ENCODE measurements around the gene MT1B. TPM values are rescaled to one million over a fixed set of nuclear protein-coding genes. Genes with fewer than 3 reads are reported as not detected.

MT1B gene
- total and polyA plus RNA-seq, 2 of the 13 experiments (the other 11 are each of a cell fraction or from before 2014, with no cell fraction given) = 0.89 TPM; not detected in 1

DNA sequence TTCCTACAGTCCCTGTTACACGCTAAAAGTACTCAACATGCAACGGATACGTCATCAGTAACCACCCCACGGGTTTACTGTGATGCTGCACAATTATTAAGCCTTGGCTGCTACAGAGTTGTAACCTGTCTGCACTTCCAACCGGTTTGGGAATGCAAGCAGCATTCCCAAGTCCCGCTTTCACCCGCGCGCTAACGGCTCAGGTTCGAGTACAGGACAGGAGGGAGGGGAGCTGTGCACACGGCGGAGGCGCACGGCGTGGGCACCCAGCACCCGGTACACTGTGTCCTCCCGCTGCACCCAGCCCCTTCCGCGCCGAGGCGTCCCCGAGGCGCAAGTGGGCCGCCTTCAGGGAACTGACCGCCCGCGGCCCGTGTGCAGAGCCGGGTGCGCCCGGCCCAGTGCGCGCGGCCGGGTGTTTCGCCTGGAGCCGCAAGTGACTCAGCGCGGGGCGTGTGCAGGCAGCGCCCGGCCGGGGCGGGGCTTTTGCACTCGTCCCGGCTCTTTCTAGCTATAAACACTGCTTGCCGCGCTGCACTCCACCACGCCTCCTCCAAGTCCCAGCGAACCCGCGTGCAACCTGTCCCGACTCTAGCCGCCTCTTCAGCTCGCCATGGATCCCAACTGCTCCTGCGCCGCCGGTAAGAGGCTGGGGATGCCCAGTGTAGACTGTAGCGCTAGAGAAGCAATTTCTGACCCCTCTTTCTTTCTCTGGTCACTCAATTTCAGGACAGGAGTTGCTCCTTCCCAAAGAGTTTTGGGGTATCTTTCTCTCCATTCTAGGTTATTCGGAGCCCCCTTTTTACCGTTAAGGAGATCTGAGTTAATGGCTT lies 43.4 kb upstream of the MT1B start, which contains the start of gene MT2A (continued):
- TF ChIP-seq, protein P1, sequence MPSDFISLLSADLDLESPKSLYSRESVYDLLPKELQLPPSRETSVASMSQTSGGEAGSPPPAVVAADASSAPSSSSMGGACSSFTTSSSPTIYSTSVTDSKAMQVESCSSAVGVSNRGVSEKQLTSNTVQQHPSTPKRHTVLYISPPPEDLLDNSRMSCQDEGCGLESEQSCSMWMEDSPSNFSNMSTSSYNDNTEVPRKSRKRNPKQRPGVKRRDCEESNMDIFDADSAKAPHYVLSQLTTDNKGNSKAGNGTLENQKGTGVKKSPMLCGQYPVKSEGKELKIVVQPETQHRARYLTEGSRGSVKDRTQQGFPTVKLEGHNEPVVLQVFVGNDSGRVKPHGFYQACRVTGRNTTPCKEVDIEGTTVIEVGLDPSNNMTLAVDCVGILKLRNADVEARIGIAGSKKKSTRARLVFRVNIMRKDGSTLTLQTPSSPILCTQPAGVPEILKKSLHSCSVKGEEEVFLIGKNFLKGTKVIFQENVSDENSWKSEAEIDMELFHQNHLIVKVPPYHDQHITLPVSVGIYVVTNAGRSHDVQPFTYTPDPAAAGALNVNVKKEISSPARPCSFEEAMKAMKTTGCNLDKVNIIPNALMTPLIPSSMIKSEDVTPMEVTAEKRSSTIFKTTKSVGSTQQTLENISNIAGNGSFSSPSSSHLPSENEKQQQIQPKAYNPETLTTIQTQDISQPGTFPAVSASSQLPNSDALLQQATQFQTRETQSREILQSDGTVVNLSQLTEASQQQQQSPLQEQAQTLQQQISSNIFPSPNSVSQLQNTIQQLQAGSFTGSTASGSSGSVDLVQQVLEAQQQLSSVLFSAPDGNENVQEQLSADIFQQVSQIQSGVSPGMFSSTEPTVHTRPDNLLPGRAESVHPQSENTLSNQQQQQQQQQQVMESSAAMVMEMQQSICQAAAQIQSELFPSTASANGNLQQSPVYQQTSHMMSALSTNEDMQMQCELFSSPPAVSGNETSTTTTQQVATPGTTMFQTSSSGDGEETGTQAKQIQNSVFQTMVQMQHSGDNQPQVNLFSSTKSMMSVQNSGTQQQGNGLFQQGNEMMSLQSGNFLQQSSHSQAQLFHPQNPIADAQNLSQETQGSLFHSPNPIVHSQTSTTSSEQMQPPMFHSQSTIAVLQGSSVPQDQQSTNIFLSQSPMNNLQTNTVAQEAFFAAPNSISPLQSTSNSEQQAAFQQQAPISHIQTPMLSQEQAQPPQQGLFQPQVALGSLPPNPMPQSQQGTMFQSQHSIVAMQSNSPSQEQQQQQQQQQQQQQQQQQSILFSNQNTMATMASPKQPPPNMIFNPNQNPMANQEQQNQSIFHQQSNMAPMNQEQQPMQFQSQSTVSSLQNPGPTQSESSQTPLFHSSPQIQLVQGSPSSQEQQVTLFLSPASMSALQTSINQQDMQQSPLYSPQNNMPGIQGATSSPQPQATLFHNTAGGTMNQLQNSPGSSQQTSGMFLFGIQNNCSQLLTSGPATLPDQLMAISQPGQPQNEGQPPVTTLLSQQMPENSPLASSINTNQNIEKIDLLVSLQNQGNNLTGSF (CRISPR knock-in tag; IDR thresholded peaks at IDR 0.05) = peak; percentile 81; the same call in 1 of the 2 replicates
- TF ChIP-seq FOXA3 (CRISPR knock-in tag; IDR thresholded peaks at IDR 0.05) (peak; percentile 62), EEA1 (CRISPR knock-in tag; IDR thresholded peaks at IDR 0.05; ENCODE audit: borderline replicate concordance) (0 out of 2 replicates have a peak, but pooled peaks have one; percentile 73), ZNF766 (CRISPR knock-in tag; IDR thresholded peaks at IDR 0.05; ENCODE audit: borderline replicate concordance) (peak; percentile 90), SMAD3 (CRISPR knock-in tag; IDR thresholded peaks at IDR 0.05) (no peak; the same call in 1 of the 2 replicates), ZNF780A (CRISPR knock-in tag; IDR thresholded peaks at IDR 0.05) (peak; percentile 44; the same call in 1 of the 2 replicates), ZNF547 (CRISPR knock-in tag; IDR thresholded peaks at IDR 0.05) (peak; percentile 49; the same call in 1 of the 2 replicates), HDAC1 (CRISPR knock-in tag; IDR thresholded peaks at IDR 0.05) (peak; percentile 90), ZNF570 (CRISPR knock-in tag; IDR thresholded peaks at IDR 0.05; ENCODE audit: borderline replicate concordance) (no peak), ZNF629 (CRISPR knock-in tag; conservative IDR thresholded peaks at IDR 0.05) (no peak; the same call in 1 of the 2 replicates), SALL1 (CRISPR knock-in tag; IDR thresholded peaks at IDR 0.05) (peak; percentile 83), ISL2 (CRISPR knock-in tag; IDR thresholded peaks at IDR 0.05) (peak; percentile 77), SMAD1 (CRISPR knock-in tag; IDR thresholded peaks at IDR 0.05; ENCODE audit: borderline replicate concordance, low read depth) (no peak), ZNF776 (CRISPR knock-in tag; IDR thresholded peaks at IDR 0.05) (peak; percentile 62; the same call in 1 of the 2 replicates), ZNF121 (CRISPR knock-in tag; IDR thresholded peaks at IDR 0.05) (peak; percentile 75), CC2D1A (CRISPR knock-in tag; IDR thresholded peaks at IDR 0.05) (no peak), SP1 (IDR thresholded peaks at IDR 0.05) (no peak), SP1 (CRISPR knock-in tag; IDR thresholded peaks at IDR 0.05) (peak; percentile 67; the same call in 1 of the 2 replicates), ZNF207 (IDR thresholded peaks at IDR 0.05; ENCODE audit: borderline replicate concordance) (no peak), ZNF552 (CRISPR knock-in tag; IDR thresholded peaks at IDR 0.05; ENCODE audit: borderline replicate concordance) (0 out of 2 replicates have a peak, but pooled peaks have one; percentile 28)
- TF ChIP-seq, protein P2, sequence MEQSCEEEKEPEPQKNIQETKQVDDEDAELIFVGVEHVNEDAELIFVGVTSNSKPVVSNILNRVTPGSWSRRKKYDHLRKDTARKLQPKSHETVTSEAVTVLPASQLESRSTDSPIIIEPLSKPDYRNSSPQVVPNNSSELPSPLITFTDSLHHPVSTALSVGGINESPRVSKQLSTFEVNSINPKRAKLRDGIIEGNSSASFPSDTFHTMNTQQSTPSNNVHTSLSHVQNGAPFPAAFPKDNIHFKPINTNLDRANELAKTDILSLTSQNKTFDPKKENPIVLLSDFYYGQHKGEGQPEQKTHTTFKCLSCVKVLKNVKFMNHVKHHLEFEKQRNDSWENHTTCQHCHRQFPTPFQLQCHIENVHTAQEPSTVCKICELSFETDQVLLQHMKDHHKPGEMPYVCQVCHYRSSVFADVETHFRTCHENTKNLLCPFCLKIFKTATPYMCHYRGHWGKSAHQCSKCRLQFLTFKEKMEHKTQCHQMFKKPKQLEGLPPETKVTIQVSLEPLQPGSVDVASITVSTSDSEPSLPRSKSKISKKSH (CRISPR knock-in tag; IDR thresholded peaks at IDR 0.05; ENCODE audit: borderline replicate concordance) = peak; percentile 86
- TF ChIP-seq, protein P3, sequence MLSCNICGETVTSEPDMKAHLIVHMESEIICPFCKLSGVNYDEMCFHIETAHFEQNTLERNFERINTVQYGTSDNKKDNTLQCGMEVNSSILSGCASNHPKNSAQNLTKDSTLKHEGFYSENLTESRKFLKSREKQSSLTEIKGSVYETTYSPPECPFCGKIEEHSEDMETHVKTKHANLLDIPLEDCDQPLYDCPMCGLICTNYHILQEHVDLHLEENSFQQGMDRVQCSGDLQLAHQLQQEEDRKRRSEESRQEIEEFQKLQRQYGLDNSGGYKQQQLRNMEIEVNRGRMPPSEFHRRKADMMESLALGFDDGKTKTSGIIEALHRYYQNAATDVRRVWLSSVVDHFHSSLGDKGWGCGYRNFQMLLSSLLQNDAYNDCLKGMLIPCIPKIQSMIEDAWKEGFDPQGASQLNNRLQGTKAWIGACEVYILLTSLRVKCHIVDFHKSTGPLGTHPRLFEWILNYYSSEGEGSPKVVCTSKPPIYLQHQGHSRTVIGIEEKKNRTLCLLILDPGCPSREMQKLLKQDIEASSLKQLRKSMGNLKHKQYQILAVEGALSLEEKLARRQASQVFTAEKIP (CRISPR knock-in tag; IDR thresholded peaks at IDR 0.05; ENCODE audit: borderline replicate concordance) = no peak
